Neural cell (in vitro differentiated cells): ENCODE measurements around the gene UBE2K. TPM values are rescaled to one million over a fixed set of nuclear protein-coding genes. Genes with fewer than 3 reads are reported as not detected.

Source experiments
- polyA plus RNA-seq: library from polyadenylated mRNA; depleted of rRNA; stranded (reverse); fragments of >200 nt; gene quantifications from 2 replicates; pipeline ENCODE4 v1.2.3, GENCODE V29; 2014
- small RNA-seq, 3 experiments: library from RNA; depleted of rRNA; stranded (forward); fragments of <200 nt; gene quantifications; one replicate each; pipeline ENCODE3, GENCODE V24; 2012

UBE2K gene
- polyA plus RNA-seq, 1 donor from 2014 or later, result 45.8 TPM

Small RNA genes lying within 50 kb of the gene (small RNA-seq; reads per million reads assigned to genes)
- 0 to 1.2 (median 0) reads per million in 3 experiments for gene RF00019
- gene RN7SL558P, result 0 reads per million in 3 experiments

Other genes starting within 250 kb of the UBE2K start
- 5,091 and 5,676 TPM in 2 replicates for gene RPL9, start 239.2 kb upstream of the UBE2K start, polyA plus RNA-seq
- 20.8 and 24.6 TPM in 2 replicates for gene LIAS, start 239.1 kb upstream of the UBE2K start, polyA plus RNA-seq
- 13.4 and 21.1 TPM in 2 replicates for gene UGDH, start 170.7 kb upstream of the UBE2K start, polyA plus RNA-seq
- 42.3 and 55.6 TPM in 2 replicates for gene SMIM14, start 59.3 kb upstream of the UBE2K start, polyA plus RNA-seq